Liver (tissue), 3 donors: Measurements from ENCODE around the gene SLU7.

ENCODE experiments used
- CTCF ChIP-seq: fragments of 150-350 bp; IDR thresholded peaks from 2 replicates; pipeline ENCODE4 v1.5.1; 2017; ENCODE audit warnings: improper control_type of control experiment, low read depth, low read length; ENCODE audit not compliant: missing input control
- GABPA ChIP-seq, 2 donors: IDR thresholded peaks in 1 of 2; conservative IDR thresholded peaks in 1 of 2; 2 replicates each; pipeline ENCODE4 v1.6.1; 2016; ENCODE audit warnings: antibody characterized with exemption in 2 of 2, mild to moderate bottlenecking in 1 of 2, moderate library complexity in 1 of 2
- donor health status: healthy.
- donor health status: healthy.

DNA sequence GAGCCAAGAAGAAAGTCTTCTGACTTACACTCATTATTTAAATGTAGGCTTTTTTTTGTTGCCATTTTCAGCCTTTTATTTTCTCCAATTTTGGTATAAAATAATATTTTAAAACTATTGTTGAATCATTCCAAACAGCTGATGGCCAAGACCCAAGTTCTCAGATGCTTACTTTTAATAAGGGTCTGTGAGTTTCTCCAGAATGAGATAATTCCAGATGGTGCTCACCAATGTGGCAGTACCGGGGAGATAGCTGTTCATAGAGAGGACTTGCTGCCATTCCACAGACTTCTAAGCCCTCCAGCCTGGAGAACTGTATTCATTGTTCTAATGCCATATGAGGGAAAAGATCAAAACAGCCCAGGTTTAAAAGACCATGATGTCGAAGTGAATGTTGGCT, 43.2 kb downstream of the SLU7 start:
- TF ChIP-seq CTCF (no peak), GABPA (IDR thresholded peaks at IDR 0.05 in 1 of 2, conservative IDR thresholded peaks at IDR 0.05 in 1 of 2) (no peak)
